HL-60 (cell line): ENCODE results near the gene ATP8A2.
"Not testable (repeated sequence)": the region's sequence is repeated elsewhere in the genome, so short reads cannot be mapped to it uniquely, and the experiment has no call there.

ENCODE experiments used
- DNase-seq, 2 experiments: peaks; one replicate each; pipeline ENCODE4 v3.0.0-alpha.2; 2010 to 2020; ENCODE audit warnings: low read depth in 1 of 2, low spot score in 1 of 2
- H3K27ac ChIP-seq: fragments of 250-450 bp; sonication (Bioruptor Pico); replicated peaks from 2 replicates; pipeline ENCODE4 v1.5.1; 2020; ENCODE audit warnings: mild to moderate bottlenecking, moderate library complexity
- H3K27me3 ChIP-seq: fragments of 250-450 bp; sonication (Bioruptor Pico); 2 replicates; pipeline ENCODE4 v1.5.1; 2021; ENCODE audit warnings: mild to moderate bottlenecking, moderate library complexity; ENCODE audit not compliant: insufficient read depth, poor library complexity, severe bottlenecking
- H3K4me3 ChIP-seq: replicated peaks from 2 replicates; pipeline ENCODE4 v1.5.1; 2011; ENCODE audit warnings: mild to moderate bottlenecking, control low read depth, low read length; ENCODE audit not compliant: insufficient read depth
- CTCF ChIP-seq: IDR thresholded peaks from one replicate; pipeline ENCODE4 v1.5.1; 2011; ENCODE audit warnings: low read length, control low read depth, inconsistent platforms; ENCODE audit not compliant: insufficient read depth
- GABPA ChIP-seq: IDR thresholded peaks from 2 replicates; pipeline ENCODE4 v1.6.1; 2012; ENCODE audit warnings: low read depth
- POLR2AphosphoS5 ChIP-seq: IDR thresholded peaks from 2 replicates; pipeline ENCODE4 v1.6.1; 2012; ENCODE audit warnings: low read depth
- REST ChIP-seq: IDR thresholded peaks from 2 replicates; pipeline ENCODE4 v1.6.1; 2012; ENCODE audit warnings: low read depth; ENCODE audit not compliant: insufficient replicate concordance
- SPI1 ChIP-seq: IDR thresholded peaks from 2 replicates; pipeline ENCODE4 v1.6.1; 2012; ENCODE audit warnings: low read depth, mild to moderate bottlenecking, borderline replicate concordance

The ATP8A2 gene

GRCh38 chr13:25783601-25784024 lies 411.8 kb downstream of the ATP8A2 start:
- no peak for DNase-seq
- H3K27ac ChIP-seq: no peak overlapping the region
- no peaks in the 10 kb centered on the region for H3K27me3 ChIP-seq
- no peak for TF ChIP-seq POLR2AphosphoS5
- no peak for TF ChIP-seq CTCF
- TF ChIP-seq SPI1: no peak
- TF ChIP-seq GABPA: no peak
- TF ChIP-seq REST: no peak
- H3K4me3 ChIP-seq: no peak overlapping the region

GRCh38 chr13:25784119-25784518 lies 412.3 kb downstream of the ATP8A2 start:
- no peak overlapping the region for H3K27ac ChIP-seq
- no peak overlapping the region for H3K4me3 ChIP-seq
- H3K27me3 ChIP-seq: no peaks in the 10 kb centered on the region
- no peak for DNase-seq
- no peak for TF ChIP-seq POLR2AphosphoS5

- H3K27me3 ChIP-seq, DNase-seq, H3K27ac ChIP-seq, H3K4me3 ChIP-seq: not testable (repeated sequence)
Observed at GRCh38 chr13:25790137-25790536, 418.4 kb downstream of the ATP8A2 start.

- no peak overlapping the region for H3K27ac ChIP-seq
- no peak overlapping the region for H3K4me3 ChIP-seq
- no peak for DNase-seq
- no peak for TF ChIP-seq SPI1
- TF ChIP-seq GABPA: no peak
- TF ChIP-seq POLR2AphosphoS5: no peak
- no peak for TF ChIP-seq REST
- TF ChIP-seq CTCF: no peak
- H3K27me3 ChIP-seq: no peaks in the 10 kb centered on the region
Observed at GRCh38 chr13:25795277-25795676, 423.5 kb downstream of the ATP8A2 start.

- no peak for DNase-seq
- no peak overlapping the region for H3K27ac ChIP-seq
- TF ChIP-seq CTCF (no peak), REST (no peak), GABPA (no peak), SPI1 (no peak), POLR2AphosphoS5 (no peak)
- H3K27me3 ChIP-seq: no peaks in the 10 kb centered on the region
- H3K4me3 ChIP-seq: no peak overlapping the region
Observed at GRCh38 chr13:25796474-25796873, 424.7 kb downstream of the ATP8A2 start.
